Measurements from ENCODE around the gene MOB3C. TPM values are rescaled to one million over a fixed set of nuclear protein-coding genes. Genes with fewer than 3 reads are reported as not detected.

The MOB3C gene
- polyA plus RNA-seq, 1 experiment = 11.9 TPM

DNA sequence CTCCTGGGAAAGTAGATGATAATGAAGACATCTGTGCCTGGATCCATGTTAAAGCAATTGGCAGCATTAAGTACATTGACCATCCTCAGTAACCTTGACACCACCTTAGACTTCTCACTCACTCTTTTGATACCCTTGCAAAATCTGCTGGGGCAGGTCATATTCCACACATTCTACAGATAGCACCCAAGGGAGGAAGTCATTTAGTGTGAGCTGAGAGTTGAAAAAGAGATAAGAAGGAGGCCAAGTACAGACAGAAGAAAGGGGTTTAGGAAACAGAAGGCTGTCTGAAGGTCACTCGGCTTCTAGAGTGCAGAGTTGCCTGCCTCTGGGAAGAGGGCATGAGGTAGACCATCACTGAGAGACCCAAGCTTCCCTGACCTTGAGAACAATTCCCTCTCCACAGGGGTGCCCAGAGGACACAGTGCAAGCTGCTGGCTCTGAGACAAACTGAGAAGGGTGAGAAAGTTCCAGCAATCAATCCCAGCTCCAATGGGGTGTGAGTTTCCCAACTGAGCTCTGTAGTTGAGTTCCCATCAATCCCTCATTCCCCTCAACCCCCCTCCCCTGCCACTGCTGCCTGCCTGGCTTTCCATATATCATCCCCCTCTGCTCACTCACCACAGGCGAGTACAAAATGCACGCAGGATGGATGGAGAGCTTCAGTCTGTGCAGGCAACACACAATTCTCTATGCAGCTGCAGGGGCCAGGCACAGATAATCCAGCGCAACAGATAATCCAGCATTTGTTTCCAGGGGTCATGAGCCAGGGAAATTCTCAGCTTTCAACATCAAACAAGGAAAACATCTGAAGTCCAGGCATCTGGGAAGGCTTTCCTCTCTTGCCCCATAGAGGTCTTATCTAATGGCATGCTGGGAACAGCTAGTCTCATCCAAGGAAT lies 7.4 kb upstream of the MOB3C start:
- Histone ChIP-seq H3K4me3 (ENCODE audit: low read depth, low read length) (no peak overlapping the region), H3K27ac (ENCODE audit: low read depth, low read length) (no peak overlapping the region), H3K9me3 (ENCODE audit: control insufficient read depth, insufficient read depth, low read length) (no peaks in the 10 kb centered on the region), H3K27me3 (ENCODE audit: control insufficient read depth, insufficient read depth, low read length) (peaks cover 5% of the 10 kb centered on the region)
- TF ChIP-seq, protein P1, sequence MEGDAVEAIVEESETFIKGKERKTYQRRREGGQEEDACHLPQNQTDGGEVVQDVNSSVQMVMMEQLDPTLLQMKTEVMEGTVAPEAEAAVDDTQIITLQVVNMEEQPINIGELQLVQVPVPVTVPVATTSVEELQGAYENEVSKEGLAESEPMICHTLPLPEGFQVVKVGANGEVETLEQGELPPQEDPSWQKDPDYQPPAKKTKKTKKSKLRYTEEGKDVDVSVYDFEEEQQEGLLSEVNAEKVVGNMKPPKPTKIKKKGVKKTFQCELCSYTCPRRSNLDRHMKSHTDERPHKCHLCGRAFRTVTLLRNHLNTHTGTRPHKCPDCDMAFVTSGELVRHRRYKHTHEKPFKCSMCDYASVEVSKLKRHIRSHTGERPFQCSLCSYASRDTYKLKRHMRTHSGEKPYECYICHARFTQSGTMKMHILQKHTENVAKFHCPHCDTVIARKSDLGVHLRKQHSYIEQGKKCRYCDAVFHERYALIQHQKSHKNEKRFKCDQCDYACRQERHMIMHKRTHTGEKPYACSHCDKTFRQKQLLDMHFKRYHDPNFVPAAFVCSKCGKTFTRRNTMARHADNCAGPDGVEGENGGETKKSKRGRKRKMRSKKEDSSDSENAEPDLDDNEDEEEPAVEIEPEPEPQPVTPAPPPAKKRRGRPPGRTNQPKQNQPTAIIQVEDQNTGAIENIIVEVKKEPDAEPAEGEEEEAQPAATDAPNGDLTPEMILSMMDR (IDR thresholded peaks at IDR 0.05; ENCODE audit: low read depth, low read length) = no peak
- no peak for DNase-seq (ENCODE audit: low read depth, low spot score)
- ChIA-PET CTCF (interaction anchor here (0.6 to 6.3 kb wide), 4 partner anchors 8 to 102 kb away, joined by 3 to 54 read pairs (median 4); partner anchors contain the start of gene MKNK1), POLR2A (no interaction called here)

DNA sequence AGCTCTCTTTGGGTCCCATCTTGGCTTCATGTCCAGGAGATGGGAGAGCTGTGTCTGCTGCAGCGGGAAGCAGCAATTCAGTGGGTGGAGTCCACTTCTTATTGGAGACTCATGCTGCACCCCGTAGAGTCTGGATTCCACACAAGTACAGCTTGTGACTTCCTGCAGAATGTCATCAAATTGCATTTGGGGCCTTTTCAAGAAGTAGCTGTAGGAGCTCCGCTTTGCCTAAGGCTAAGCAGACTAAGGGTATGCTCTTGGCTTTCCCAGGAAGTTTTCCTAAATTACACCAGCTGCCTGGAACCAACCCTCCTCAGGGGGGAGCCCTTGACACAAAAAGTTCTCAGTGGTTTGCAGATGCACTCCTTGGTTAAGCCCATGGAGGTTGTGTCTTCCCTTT lies 5.7 kb upstream of the MOB3C start:
- H3K27me3 ChIP-seq (ENCODE audit: control insufficient read depth, insufficient read depth, low read length) = peaks cover 5% of the 10 kb centered on the region
- no peaks in the 10 kb centered on the region for H3K9me3 ChIP-seq (ENCODE audit: control insufficient read depth, insufficient read depth, low read length)
- POLR2A ChIA-PET = no interaction called here
- H3K4me3 ChIP-seq (ENCODE audit: low read depth, low read length) = no peak overlapping the region
- CTCF ChIA-PET = interaction anchor here (0.6 to 6.3 kb wide), 8 partner anchors 8 to 1319 kb away, joined by 3 to 54 read pairs (median 4); no protein-coding TSS in a partner anchor
- TF ChIP-seq, protein P1 (IDR thresholded peaks at IDR 0.05; ENCODE audit: low read depth, low read length) = peak; percentile 52
- DNase-seq (ENCODE audit: low read depth, low spot score) = no peak
- no peak overlapping the region for H3K27ac ChIP-seq (ENCODE audit: low read depth, low read length)

DNA sequence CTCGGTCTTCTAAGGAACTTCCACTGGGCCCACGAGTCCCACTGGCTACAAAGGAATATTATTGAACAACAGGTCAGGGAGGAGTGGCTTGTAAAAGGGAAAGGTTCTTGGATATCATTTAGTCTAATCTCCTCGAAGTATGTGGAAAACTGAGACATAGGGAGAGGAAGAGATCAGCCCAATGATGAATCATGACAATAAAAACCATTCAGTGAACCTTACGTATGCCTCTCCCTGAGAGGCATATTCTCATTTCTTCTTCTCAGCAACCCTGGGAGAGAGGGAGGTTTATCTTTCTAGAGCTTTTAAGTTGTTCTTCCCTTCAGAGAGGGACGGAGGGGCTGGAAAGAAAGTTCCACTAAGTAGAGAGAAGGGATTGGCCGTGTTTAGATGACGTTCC lies 5.3 kb upstream of the MOB3C start:
- Histone ChIP-seq H3K27ac (ENCODE audit: low read depth, low read length) (no peak overlapping the region), H3K27me3 (ENCODE audit: control insufficient read depth, insufficient read depth, low read length) (peaks cover 5% of the 10 kb centered on the region), H3K4me3 (ENCODE audit: low read depth, low read length) (no peak overlapping the region), H3K9me3 (ENCODE audit: control insufficient read depth, insufficient read depth, low read length) (no peaks in the 10 kb centered on the region)
- DNase-seq (ENCODE audit: low read depth, low spot score) = no peak
- ChIA-PET POLR2A (no interaction called here), CTCF (interaction anchor here (0.6 to 6.3 kb wide), 8 partner anchors 9 to 1319 kb away, joined by 3 to 54 read pairs (median 4); no protein-coding TSS in a partner anchor)
- TF ChIP-seq, protein P1 (IDR thresholded peaks at IDR 0.05; ENCODE audit: low read depth, low read length) = no peak

DNA sequence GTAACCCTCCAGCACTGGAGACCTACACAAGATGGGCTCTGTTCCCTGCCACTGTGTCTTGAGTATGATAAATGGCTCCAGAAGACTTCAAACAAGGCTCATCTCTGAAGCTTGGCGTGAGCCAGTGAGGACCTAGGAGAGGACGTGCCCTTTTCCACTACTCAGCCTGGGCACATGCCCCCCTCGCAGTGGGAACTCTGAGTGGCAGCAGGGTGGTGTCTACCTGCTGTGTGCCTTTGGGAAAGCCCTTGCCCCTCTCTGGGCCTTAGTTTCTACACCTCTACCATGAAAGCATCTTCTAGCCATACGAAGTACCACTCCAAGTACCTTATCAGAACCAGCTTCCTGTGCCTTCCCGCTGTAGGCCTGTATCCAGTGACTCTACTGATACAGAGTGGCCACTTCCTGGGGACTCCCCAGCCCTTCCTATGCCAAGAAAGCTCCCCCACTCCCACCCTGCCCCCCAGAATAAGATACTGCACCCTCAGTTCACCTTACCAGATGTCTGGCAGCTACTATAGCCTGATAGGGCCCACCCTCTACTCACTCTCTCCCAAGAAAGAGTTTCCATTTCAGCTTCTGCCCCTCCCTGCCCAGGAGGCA lies 3.1 kb upstream of the MOB3C start:
- Histone ChIP-seq H3K9me3 (ENCODE audit: control insufficient read depth, insufficient read depth, low read length) (no peaks in the 10 kb centered on the region), H3K27ac (ENCODE audit: low read depth, low read length) (no peak overlapping the region), H3K4me3 (ENCODE audit: low read depth, low read length) (no peak overlapping the region), H3K27me3 (ENCODE audit: control insufficient read depth, insufficient read depth, low read length) (no peaks in the 10 kb centered on the region)
- POLR2A ChIA-PET = interaction anchor here (0.7 kb wide), 1 partner anchor 100 kb away, joined by 9 read pairs; no protein-coding TSS in a partner anchor
- DNase-seq (ENCODE audit: low read depth, low spot score) = no peak
- TF ChIP-seq, protein P1 (IDR thresholded peaks at IDR 0.05; ENCODE audit: low read depth, low read length) = no peak
- CTCF ChIA-PET = interaction anchor here (6.3 kb wide), 1 partner anchor 106 kb away, joined by 54 read pairs; no protein-coding TSS in a partner anchor

All from AG04450 (cell line).